K562 (cell line): ENCODE results near the gene SGK1.

Experiments used
- CGGBP1 ChIP-seq: fragments of 250-450 bp; sonication (Bioruptor Pico); IDR thresholded peaks from 2 replicates; pipeline ENCODE4 v1.9.0; 2021; ENCODE audit warnings: mild to moderate bottlenecking
- CTCF ChIP-seq, 3 experiments: IDR thresholded peaks in 2 of 3; conservative IDR thresholded peaks in 1 of 3; 2 replicates each; pipeline ENCODE4 v1.5.1; 2011 to 2012; ENCODE audit warnings: low read length in 3 of 3, mild to moderate bottlenecking in 3 of 3, control low read depth in 2 of 3, improper control_type of control experiment in 1 of 3, inconsistent platforms in 1 of 3, low read depth in 1 of 3, mixed read lengths in 1 of 3, moderate library complexity in 1 of 3; ENCODE audit not compliant: insufficient read depth in 2 of 3
- MYNN ChIP-seq, 2 experiments: sonication (generic); formaldehyde crosslinking in 1 of 2; IDR thresholded peaks; 2 replicates each; pipeline versions ENCODE4 v1.5.0 to v1.6.1; 2016 to 2020; ENCODE audit warnings: antibody characterized with exemption in 1 of 2, missing genetic modification reagents in 1 of 2
- POLR2A ChIP-seq: fragments of 450-650 bp; conservative IDR thresholded peaks from 2 replicates; pipeline ENCODE4 v1.6.1; 2016
- POLR2AphosphoS5 ChIP-seq: IDR thresholded peaks from 2 replicates; pipeline ENCODE4 v1.6.1; 2011; ENCODE audit warnings: mild to moderate bottlenecking, low read depth, low read length, moderate library complexity; ENCODE audit not compliant: control insufficient read depth, insufficient read depth
- RUNX1 ChIP-seq: sonication (generic); IDR thresholded peaks from 2 replicates; pipeline ENCODE4 v1.6.1; 2016; ENCODE audit warnings: antibody characterized with exemption, low read depth
- TAF1 ChIP-seq: IDR thresholded peaks from 2 replicates; pipeline ENCODE4 v1.6.1; 2011; ENCODE audit warnings: mild to moderate bottlenecking, low read length, moderate library complexity; ENCODE audit not compliant: insufficient read depth, control insufficient read depth, severe bottlenecking; ENCODE audit errors: extremely low read depth
- TEAD2 ChIP-seq: fragments of 450-650 bp; IDR thresholded peaks from 2 replicates; pipeline ENCODE4 v1.6.1; 2016; ENCODE audit warnings: missing genetic modification characterization, control low read depth, missing compliant biosample characterization

- TF ChIP-seq CGGBP1 (CRISPR knock-in tag) (no peak), MYNN (IDR thresholded peaks at IDR 0.05) (no peak), MYNN (CRISPR knock-in tag; IDR thresholded peaks at IDR 0.05) (no peak), TEAD2 (tag) (no peak), RUNX1 (no peak), CTCF (IDR thresholded peaks at IDR 0.05 in 2 of 3, conservative IDR thresholded peaks at IDR 0.05 in 1 of 3; ENCODE audit: insufficient read depth in 2 of 3, low read depth in 1 of 3, low read length in 3 of 3) (no peak), POLR2AphosphoS5 (no peak), TAF1 (no peak), POLR2A (no peak)
Observed at GRCh38 chr6:134177236-134177635, 140.7 kb downstream of the SGK1 start.
